ENCODE data around the gene HOXB13.

DNA sequence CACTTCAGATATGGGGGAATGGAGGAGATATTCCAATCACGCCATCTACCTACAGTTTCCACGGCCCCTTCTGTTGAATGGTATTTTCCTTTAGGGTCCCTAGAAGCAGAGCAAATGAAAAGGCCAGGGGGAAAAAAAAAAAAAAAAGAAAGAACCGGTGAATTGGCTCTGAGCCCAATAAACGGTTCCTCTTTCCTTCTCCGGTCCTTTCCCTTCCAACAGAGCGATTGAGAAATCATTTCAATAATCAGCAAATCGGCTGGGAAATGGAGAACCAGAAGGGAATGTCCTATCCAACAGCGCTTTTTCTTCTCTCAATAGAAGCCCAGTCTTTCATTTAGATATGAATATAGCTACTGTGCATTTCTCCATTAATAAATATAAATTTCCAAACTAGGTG lies 26.8 kb upstream of the HOXB13 start:
- TF ChIP-seq POLR2A (IDR thresholded peaks at IDR 0.05), result no peak
- TF ChIP-seq, protein P1, sequence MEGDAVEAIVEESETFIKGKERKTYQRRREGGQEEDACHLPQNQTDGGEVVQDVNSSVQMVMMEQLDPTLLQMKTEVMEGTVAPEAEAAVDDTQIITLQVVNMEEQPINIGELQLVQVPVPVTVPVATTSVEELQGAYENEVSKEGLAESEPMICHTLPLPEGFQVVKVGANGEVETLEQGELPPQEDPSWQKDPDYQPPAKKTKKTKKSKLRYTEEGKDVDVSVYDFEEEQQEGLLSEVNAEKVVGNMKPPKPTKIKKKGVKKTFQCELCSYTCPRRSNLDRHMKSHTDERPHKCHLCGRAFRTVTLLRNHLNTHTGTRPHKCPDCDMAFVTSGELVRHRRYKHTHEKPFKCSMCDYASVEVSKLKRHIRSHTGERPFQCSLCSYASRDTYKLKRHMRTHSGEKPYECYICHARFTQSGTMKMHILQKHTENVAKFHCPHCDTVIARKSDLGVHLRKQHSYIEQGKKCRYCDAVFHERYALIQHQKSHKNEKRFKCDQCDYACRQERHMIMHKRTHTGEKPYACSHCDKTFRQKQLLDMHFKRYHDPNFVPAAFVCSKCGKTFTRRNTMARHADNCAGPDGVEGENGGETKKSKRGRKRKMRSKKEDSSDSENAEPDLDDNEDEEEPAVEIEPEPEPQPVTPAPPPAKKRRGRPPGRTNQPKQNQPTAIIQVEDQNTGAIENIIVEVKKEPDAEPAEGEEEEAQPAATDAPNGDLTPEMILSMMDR (IDR thresholded peaks at IDR 0.05), result no peak
